Hematopoietic multipotent progenitor cell treated with erythropoietin and hydrocortisone succinate and interleukin-3 and kit ligand, for 8 days (in vitro differentiated cells): ENCODE measurements around the gene CASS4.
"Not testable (repeated sequence)": the region's sequence is repeated elsewhere in the genome, so short reads cannot be mapped to it uniquely, and the experiment has no call there.

ENCODE experiments used
- DNase-seq: peaks from one replicate; pipeline ENCODE4 v3.0.0-alpha.2; 2015

CASS4 gene

DNA sequence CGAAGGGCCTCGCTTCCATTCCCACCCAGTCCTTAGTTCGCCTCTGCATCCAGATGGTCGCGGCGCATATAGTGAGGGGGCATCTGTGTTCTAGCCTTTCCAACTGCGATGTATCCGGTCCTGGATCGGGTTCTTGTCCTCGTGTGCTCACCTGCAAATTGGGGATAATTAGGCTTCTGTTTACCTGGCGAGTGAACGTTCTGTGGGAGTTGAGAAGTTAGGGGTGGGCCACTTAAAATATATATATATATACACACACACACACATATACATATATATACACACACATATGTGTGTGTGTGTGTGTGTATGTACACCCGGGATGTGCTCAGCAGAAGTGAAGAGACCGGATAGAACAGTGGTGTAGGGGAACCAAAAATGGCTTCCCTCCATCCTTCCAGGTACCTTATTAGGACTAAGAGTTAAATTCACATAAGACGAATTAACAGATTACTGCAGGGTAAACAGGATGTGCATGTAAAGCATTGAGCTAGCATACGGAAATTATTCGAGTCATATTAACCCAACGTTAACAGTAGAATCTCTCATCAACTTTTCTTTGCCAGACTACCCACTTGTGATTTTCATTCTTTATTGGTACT lies 19.1 kb upstream of the CASS4 start:
- DNase-seq = peak; percentile 36

- DNase-seq = no peak
Measured at GRCh38 chr20:56393653-56394052, 18.4 kb upstream of the CASS4 start.

- no peak for DNase-seq
Measured at GRCh38 chr20:56395166-56395565, 16.9 kb upstream of the CASS4 start.

DNA sequence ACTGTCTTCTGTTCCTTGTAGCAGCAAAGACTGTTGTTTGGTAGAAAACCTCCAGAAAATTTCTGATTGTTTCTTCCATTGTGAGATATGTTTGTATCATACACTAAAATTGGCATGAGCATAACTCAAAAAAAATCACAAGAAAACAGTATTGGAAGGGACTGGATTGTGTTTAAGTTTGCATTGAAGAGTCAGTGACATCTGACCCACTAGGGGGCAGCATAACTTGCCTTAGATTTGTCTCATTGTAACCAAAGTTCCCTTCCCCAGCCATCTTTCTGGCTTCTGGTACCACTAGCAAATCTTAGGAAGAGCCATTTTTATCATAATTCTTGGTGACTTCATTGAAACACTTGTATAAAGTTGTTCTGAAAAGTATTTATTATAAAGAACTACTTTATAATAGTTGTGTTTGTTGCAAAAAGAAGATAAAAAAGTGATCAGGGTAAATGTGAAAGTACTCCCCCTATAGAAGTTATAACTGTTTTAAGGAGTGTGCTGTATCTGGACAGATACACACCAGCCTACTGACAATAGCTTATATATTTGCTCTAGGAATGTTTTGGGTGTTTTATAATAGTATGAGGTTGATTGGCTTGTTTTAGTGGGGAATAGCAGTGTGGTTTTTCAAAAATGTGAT lies 11.9 kb upstream of the CASS4 start:
- DNase-seq = peak; percentile 85

DNA sequence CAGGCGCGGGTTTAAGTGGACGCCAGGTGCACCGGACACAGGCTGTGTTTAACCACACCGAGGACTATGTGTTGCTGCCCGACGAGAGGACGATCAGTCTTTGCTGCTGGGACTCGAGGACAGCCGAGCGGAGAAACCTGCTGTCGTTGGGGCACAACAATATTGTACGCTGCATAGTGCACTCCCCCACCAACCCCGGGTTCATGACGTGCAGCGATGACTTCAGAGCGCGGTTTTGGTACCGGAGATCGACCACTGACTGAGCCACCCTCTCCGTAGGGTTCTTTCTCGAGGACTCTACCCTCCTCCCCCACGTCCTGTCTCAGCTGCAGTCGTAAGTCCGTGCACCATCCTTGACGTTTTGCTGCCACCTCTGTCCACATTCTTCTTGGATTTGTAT lies 8.6 kb upstream of the CASS4 start:
- DNase-seq = no peak

GRCh38 chr20:56405356-56405755 lies 6.7 kb upstream of the CASS4 start:
- DNase-seq = not testable (repeated sequence)

- no peak for DNase-seq
Measured at GRCh38 chr20:56406910-56407309, 5.2 kb upstream of the CASS4 start.

DNA sequence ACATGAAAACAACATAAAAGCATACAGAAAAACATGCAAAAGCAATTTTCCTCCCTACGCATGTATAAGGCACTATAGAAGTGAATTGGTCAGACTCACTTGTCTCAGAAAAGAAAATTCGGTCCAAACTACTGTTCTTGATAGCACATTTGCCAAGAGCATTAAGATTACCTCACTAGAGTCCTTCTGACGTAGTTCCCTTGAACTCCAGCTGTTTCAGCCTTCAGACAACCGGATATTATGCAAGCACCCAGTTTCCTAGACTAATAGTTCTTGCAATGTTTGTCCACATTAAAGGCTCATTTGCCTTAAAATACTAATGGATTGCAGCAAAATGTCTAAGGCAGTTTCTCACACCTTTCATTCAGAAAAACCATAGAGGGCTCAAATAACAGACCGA lies 2.5 kb upstream of the CASS4 start:
- peak; percentile 17 for DNase-seq

- no peak for DNase-seq
Measured at GRCh38 chr20:56409956-56410355, 2.1 kb upstream of the CASS4 start.

DNA sequence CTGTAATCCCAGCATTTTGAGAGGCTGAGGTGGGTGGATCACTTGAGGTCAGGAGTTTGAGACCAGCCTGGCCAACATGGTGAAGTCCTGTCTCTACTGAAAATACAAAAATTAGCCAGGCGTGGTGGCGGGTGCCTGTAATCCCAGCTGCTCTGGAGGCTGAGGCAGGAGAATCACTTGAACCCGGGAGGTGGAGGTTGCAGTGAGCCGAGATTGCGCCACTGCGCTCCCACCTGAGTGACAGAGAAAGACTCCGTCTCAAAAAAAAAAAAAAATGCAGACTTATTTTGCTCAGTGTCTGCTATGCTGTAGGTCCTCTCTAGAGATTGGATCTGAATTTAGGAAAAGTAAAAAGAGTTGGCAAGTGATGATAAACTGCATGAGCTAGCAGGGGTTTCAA lies 773 bp upstream of the CASS4 start:
- not testable (repeated sequence) for DNase-seq

DNA sequence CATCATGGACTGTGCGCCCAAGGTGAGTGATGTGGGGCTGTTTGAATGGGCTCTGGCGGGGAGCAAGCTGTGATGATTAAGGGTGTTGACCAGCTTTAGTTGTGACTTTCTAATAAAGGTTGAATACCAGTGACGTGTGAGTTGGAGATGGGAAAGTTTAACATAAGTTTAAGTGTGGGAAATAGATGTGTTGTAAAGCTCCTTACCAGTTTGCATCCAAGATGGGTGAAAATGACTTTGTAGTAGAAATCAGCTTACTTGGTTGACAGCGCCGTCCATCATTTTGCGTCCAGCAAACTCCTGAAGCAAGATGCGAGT lies 372 bp downstream of the CASS4 start:
- DNase-seq = no peak

DNA sequence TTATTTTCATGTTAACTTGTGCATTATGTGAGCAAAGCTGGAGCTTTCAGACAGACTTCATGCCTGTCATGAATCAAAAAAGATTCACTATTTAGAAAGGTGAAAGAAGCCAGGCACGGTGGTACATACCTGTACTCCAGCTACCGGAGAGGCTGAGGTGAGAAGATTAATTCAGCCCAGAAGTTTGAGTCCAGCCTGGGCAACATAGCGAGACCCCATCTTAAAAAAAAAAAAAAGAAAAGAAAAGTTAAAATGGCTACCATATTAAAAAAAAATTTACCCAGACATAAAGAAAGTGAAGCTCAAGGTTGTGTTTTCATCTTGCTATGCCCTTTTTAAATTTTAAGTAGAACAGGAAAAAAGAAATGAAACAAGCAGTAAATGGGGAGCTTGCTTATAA lies 889 bp downstream of the CASS4 start:
- no peak for DNase-seq

DNA sequence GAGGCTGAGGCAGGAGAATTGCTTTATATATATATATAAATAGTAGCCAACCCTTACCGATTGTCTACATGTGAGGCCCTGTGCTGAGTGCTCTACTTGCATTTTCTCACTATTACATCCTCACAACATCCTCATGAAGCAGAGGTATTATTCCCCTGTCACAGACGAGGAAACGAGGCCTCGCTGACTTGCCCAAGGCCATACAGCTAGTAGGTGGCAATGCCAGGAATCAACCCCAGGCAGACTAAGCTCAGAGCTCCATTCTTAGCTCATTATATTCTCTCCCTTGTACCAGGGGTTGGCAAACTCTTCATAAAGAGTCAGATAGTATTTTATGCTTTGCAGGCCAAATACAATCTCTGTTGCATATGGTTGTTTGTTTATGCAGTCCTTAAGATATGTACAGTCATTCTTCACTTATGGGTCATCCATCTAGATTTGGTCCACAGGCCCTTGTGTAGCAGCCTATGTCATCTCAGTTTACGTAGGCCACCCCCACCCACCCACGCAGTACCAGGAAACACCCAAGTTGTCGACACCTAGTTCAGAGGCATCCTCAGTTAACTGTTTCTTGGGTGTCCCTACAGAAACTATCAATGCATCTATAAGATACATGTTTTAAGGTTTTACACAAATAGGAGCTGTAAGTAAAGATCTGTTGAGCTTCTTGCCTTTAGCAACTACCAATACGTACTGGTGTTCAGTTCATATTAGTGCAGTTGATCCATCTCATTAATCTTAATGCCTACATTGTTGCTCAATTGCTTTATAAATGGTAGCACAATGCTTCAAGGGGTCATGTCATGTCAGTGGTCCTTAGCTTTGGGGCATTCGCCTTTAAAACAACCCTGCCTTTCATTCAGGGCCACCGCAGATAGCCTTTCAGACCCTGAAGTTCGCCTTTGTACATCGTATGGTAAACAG lies 3.0 kb downstream of the CASS4 start:
- peak; percentile 29 for DNase-seq

- DNase-seq = no peak
Measured at GRCh38 chr20:56417402-56417801, 5.3 kb downstream of the CASS4 start.

- no peak for DNase-seq
Measured at GRCh38 chr20:56417911-56418310, 5.9 kb downstream of the CASS4 start.

DNA sequence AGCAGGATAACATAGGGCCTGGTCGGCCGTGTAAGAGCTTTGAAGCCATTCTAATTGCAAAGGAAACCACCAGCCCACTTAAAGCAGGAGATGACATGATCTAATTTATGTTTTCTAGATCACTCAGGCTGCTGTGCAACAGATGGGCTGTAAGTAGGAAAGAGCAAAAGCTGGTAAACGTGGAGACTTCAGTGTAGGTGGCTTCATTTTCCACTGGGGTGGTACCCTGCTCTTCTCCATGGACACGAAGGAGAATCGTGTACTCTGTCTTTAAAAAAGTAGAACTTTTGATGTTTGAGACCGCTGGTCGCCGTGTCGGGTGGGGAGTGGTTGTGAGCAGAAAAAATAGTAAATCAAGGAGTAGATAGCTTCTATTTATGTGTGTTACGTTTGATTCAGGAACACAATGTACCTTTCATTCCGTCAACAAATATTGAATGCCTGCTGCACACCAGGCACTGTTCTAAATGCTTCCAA lies 6.4 kb downstream of the CASS4 start:
- no peak for DNase-seq

- DNase-seq = peak; percentile 24
Measured at GRCh38 chr20:56420028-56420427, 8.0 kb downstream of the CASS4 start.

DNA sequence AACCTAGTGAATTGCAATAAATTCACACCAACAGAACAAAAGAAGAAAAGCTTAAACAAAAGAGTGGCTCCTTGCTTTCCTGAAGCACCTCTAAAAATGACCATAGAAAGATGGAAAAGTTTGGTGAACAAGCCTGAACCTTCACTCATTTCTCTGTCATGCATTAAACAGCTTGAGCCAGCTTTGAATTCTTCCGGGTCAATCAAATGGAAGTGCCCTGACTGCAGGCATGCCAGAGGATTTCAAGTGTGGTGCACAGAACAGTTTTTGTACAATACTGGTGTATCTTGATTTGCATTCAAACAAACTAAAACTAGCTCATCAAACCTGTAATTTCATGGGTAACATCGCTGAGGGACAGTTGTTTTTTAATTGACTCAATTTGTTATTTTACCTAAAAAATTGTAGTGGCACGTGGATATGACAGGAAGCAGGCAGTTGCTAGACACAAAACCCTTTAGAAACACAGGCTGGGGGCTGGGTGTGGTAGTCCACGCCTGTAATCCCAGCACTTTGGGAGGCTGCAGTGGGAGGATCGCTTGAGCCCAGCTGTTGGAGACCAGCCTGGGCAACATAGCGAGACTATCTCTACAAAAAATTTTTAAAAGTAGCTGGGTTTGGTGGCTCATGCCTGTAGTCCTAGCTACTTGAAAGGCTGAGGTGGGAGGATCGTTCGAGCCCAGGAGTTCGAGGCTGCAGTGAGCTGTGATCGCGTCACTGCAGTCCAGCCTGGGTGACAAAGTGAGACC lies 9.1 kb downstream of the CASS4 start:
- DNase-seq = no peak

- peak; percentile 19 for DNase-seq
Measured at GRCh38 chr20:56422076-56422823, 10.2 kb downstream of the CASS4 start.

- no peak for DNase-seq
Measured at GRCh38 chr20:56422824-56423189, 10.7 kb downstream of the CASS4 start.

DNA sequence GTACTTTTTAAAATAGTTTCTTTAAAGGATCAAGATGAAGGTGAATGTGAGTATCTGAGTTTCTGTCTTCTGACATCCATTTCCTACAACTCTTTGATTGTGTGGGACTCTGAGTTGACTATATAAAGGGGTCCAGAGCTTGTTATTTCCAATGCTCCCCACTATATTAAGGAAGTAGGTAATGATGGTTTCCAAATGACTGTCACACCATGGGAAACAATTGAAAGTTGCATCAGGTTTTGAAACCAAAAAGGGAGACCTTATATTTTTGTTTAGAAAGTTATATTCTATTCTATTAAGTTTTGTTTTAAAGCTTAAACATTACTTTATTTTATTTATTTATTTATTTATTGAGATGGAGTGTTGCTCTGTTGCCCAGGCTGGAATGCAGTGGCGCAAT lies 11.2 kb downstream of the CASS4 start:
- DNase-seq = no peak

- no peak for DNase-seq
Measured at GRCh38 chr20:56423886-56424285, 11.8 kb downstream of the CASS4 start.

GRCh38 chr20:56424931-56425330 lies 12.9 kb downstream of the CASS4 start:
- no peak for DNase-seq
